Progenitor cell of endocrine pancreas (in vitro differentiated cells): ENCODE measurements around the gene NOC2L. TPM values are rescaled to one million over a fixed set of nuclear protein-coding genes. Genes with fewer than 3 reads are reported as not detected.

Experiments
- DNase-seq: peaks from one replicate; pipeline ENCODE4 v3.0.0; 2021; ENCODE audit warnings: low spot score; ENCODE audit not compliant: unreplicated experiment
- H3K27ac Mint-ChIP-seq: 2 replicates; pipeline ENCODE4 v1.8.0; 2021; ENCODE audit warnings: mild to moderate bottlenecking, moderate library complexity, mixed read lengths
- H3K27me3 Mint-ChIP-seq: 2 replicates; pipeline ENCODE4 v1.8.0; 2021; ENCODE audit warnings: mixed read lengths
- H3K36me3 Mint-ChIP-seq: 2 replicates; pipeline ENCODE4 v1.8.0; 2022; ENCODE audit warnings: mixed read lengths; ENCODE audit not compliant: insufficient read depth
- H3K4me1 Mint-ChIP-seq: 2 replicates; pipeline ENCODE4 v1.8.0; 2021; ENCODE audit warnings: low read depth, mixed read lengths
- H3K4me3 Mint-ChIP-seq: 2 replicates; pipeline ENCODE4 v1.8.0; 2021; ENCODE audit warnings: low read depth, mild to moderate bottlenecking, moderate library complexity, mixed read lengths
- H3K9me3 Mint-ChIP-seq: 2 replicates; pipeline ENCODE4 v1.8.0; 2021; ENCODE audit warnings: low read depth, mixed read lengths
- total RNA-seq: library from RNA; stranded (reverse); gene quantifications from 2 replicates; pipeline ENCODE4 v1.2.1, GENCODE V29; 2021
- TF ChIP-seq, protein P1 (sequence below): fragments of 200-600 bp; sonication (generic); IDR thresholded peaks from one replicate; pipeline ENCODE4 v1.5.0; 2021; ENCODE audit warnings: antibody characterized with exemption, mild to moderate bottlenecking; ENCODE audit not compliant: unreplicated experiment

Gene NOC2L
- total RNA-seq, 1 donor from 2014 or later: 78.2 TPM

DNA sequence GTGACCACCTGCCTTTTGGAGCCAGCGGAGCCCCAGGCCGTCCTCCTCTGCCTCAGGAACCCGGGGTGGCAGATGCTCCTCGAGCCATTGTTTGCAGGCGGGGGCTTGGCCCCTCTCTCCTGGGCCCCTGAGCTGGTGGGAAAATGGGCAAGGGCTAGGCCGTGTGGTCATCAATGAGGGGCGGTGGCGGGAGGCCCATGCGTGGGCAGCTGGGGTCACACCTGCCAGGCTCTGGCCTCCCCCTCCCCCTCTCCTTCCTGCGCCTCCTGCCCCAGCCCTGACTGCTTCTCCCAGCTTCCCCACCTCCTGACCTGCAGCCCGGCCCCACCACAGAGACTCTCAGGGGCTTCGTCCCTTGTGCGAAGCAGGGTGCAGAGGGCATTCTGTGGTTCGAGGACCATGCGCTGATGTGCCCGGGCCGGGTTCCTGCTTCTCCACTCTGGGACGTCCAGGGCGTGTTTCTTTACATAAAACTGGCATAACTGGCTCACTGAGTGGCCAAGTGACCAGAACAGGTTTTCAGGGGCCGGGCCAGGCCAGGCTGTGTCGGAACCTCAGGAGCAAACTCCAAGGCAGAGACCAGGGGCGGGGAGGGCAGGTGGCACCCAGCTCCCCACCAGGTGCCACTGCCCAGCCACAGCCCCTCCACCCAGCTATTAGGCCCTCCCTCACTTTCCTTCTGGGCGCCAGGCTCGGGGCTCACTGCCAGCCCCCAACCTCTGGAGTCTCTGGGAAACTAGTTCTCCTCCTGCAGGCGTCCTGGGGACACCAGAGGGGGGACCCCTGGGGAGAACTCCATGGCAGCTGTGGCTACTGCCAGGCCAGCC, 26.1 kb downstream of the NOC2L start:
- Mint-ChIP-seq H3K27me3 (peaks cover 50% of the 10 kb centered on the region), H3K9me3 (no peaks in the 10 kb centered on the region), H3K4me1 (peaks cover 11% of the 10 kb centered on the region), H3K27ac (no peak overlapping the region), H3K36me3 (no peaks in the 10 kb centered on the region), H3K4me3 (no peak overlapping the region)
- DNase-seq: no peak
- TF ChIP-seq, protein P1, sequence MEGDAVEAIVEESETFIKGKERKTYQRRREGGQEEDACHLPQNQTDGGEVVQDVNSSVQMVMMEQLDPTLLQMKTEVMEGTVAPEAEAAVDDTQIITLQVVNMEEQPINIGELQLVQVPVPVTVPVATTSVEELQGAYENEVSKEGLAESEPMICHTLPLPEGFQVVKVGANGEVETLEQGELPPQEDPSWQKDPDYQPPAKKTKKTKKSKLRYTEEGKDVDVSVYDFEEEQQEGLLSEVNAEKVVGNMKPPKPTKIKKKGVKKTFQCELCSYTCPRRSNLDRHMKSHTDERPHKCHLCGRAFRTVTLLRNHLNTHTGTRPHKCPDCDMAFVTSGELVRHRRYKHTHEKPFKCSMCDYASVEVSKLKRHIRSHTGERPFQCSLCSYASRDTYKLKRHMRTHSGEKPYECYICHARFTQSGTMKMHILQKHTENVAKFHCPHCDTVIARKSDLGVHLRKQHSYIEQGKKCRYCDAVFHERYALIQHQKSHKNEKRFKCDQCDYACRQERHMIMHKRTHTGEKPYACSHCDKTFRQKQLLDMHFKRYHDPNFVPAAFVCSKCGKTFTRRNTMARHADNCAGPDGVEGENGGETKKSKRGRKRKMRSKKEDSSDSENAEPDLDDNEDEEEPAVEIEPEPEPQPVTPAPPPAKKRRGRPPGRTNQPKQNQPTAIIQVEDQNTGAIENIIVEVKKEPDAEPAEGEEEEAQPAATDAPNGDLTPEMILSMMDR: no peak

DNA sequence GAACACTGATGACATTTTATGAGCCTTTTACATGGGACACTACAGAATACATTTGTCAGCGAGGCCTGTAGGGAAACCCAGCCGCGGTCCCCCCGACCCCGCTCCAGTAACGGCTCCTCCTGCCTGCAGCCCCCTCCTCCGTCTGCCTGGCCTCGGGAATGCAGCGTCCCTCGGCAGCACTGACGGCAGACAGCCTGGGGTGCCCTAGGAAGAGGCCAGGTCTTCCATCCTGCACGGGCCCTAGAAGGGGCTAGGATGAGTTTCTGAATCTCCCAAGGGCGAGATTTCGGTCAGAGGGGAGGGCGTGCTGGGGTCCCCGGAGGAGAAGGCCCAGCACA, 26.9 kb downstream of the NOC2L start:
- H3K27ac Mint-ChIP-seq: no peak overlapping the region
- no peak for DNase-seq
- TF ChIP-seq, protein P1: no peak
- no peak overlapping the region for H3K4me3 Mint-ChIP-seq
- H3K27me3 Mint-ChIP-seq: peaks cover 58% of the 10 kb centered on the region
- H3K36me3 Mint-ChIP-seq: no peaks in the 10 kb centered on the region
- peaks cover 7% of the 10 kb centered on the region for H3K4me1 Mint-ChIP-seq
- no peaks in the 10 kb centered on the region for H3K9me3 Mint-ChIP-seq

DNA sequence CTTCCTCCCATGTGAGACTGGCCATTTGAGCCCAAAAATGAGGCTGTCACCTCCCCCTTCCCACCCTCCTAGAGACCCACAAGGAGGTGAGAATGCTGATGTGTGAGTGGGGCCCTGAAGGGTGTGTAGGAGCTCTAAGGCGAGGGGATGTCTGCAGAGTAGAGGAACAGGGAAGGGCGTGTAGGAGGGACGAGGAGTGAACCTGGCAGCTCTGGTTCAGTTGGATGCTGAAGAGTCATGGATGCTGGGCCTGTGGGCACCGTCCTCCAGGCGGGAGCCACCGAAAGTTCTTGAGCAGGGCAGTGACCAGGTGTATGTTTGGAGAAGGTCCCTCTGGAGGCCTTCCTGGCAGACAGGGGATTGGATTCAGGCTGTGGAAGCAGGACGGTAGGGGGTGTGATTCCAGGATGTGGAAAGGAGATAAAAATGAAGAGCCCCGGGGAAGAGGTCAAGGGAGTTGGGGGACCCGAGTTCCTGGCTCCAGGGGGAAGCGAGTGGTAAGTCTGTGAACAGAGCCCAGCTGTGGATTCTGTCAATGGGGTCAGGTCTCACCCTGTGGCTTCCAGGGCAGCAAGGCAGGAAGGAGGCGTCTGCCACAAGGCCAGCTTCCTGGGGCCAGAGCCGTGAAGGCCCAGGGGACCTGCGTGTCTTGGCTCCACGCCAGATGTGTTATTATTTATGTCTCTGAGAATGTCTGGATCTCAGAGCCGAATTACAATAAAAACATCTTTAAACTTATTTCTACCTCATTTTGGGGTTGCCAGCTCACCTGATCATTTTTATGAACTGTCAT, 27.5 kb downstream of the NOC2L start:
- Mint-ChIP-seq H3K36me3 (no peaks in the 10 kb centered on the region), H3K27me3 (peaks cover 63% of the 10 kb centered on the region), H3K4me1 (peaks cover 5% of the 10 kb centered on the region), H3K27ac (no peak overlapping the region), H3K4me3 (no peak overlapping the region), H3K9me3 (no peaks in the 10 kb centered on the region)
- TF ChIP-seq, protein P1: no peak
- no peak for DNase-seq

DNA sequence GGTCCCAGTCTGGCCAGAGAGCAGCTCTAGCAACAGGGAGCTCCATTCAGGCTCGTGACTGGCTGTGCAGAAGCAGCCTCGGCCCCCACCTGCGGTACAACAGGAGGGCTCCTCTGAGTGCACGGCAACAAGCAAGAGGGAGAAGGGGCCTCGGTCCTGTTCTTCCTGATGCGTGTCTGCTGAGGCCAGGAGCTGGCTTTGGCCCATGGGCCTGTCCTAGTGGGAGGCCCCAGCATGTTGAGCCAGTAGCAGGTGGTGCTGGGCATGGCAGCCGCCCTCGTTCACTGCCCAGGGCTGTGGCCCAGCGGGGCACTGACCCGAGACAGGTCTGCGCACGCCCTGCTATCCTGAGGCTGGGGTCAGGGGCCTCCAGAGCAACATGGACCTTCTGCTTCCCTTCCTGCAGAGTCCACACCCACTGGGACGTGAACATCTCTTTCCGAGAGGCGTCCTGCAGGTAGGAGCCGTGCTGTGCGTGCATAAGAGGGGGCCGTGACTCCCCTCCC, 28.4 kb downstream of the NOC2L start:
- Mint-ChIP-seq H3K4me3 (no peak overlapping the region), H3K27ac (no peak overlapping the region), H3K9me3 (no peaks in the 10 kb centered on the region), H3K27me3 (peaks cover 70% of the 10 kb centered on the region), H3K36me3 (no peaks in the 10 kb centered on the region), H3K4me1 (peaks cover 6% of the 10 kb centered on the region)
- DNase-seq: no peak
- TF ChIP-seq, protein P1: no peak
